ENCODE results near the gene FLNC. TPM values are rescaled to one million over a fixed set of nuclear protein-coding genes. Genes with fewer than 3 reads are reported as not detected.

Gene FLNC
- total RNA-seq, 1 experiment from 2014 or later = 128 TPM

DNA sequence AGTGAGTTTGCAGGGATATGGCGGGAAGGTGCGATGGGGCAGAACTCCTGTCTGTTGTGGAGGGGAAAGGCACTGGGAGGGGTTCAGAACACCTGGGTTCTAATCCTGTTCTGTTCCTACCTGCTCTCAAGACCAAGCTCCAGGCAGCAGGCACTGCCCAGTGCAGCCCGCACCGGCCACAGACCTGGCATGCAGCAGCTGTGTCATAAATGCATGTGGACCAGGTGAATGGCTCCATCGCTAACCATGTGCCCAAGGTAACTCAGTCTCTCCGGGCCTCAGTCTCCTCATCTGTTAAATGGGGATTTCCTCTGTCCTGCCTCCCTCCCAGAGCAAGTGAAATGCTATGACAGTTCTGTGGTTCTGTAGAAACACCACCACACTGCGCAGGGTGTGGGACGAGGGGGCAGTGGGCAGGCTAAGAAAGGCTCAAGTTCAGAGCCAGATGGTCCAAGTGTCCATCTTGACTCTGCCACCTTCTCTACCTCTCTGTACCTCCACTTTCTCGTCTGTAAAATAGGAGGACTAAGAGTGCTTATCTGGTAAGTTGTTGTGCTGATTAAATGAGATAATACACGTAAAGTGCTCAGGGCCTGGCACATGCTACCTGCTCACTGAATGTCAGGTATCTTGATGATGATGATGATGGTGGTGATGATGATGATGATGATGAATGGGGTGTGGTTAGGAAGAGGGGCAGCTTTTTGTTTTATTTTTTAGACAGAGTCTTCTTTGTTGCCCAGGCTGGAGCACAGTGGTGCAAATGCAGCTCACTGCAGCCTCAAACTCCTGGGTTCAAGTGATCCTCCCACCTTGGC is 55.4 kb downstream of the FLNC start:
- H3K9me3 Mint-ChIP-seq (ENCODE audit: unreplicated experiment) = no peaks in the 10 kb centered on the region
- no TSS peak for BruUV-seq (replicated peaks)
- H3K27ac Mint-ChIP-seq (ENCODE audit: unreplicated experiment) = no peak overlapping the region
- no peaks in the 10 kb centered on the region for H3K36me3 Mint-ChIP-seq (ENCODE audit: insufficient read depth, unreplicated experiment)
- no peak overlapping the region for H3K4me3 ChIP-seq (ENCODE audit: low read depth, low read length)
- POLR2A ChIA-PET = no interaction called here
- no peaks in the 10 kb centered on the region for H3K36me3 ChIP-seq (ENCODE audit: control insufficient read depth, insufficient read depth, low read length)
- CTCF ChIA-PET = interaction anchor here (0.5 to 3.5 kb wide), 3 partner anchors 23 to 213 kb away, joined by 3 to 12 read pairs (median 4); partner anchors contain the start of gene ATP6V1F
- no peaks in the 10 kb centered on the region for H3K9me3 ChIP-seq
- intact Hi-C loops (cut with micrococcal nuclease; ENCODE audit: unreplicated experiment) = loop anchor here (10.0 kb wide), 1 partner anchor 281 kb away; no protein-coding TSS in a partner anchor
- peaks cover 12% of the 10 kb centered on the region for H3K4me1 ChIP-seq
- no peaks in the 10 kb centered on the region for H3K27me3 ChIP-seq (replicated peaks; ENCODE audit: control insufficient read depth, insufficient read depth, low read length)
- no peak for DNase-seq
- H3K4me1 Mint-ChIP-seq (ENCODE audit: low read depth, unreplicated experiment) = no peaks in the 10 kb centered on the region
- TF ChIP-seq, protein P1, sequence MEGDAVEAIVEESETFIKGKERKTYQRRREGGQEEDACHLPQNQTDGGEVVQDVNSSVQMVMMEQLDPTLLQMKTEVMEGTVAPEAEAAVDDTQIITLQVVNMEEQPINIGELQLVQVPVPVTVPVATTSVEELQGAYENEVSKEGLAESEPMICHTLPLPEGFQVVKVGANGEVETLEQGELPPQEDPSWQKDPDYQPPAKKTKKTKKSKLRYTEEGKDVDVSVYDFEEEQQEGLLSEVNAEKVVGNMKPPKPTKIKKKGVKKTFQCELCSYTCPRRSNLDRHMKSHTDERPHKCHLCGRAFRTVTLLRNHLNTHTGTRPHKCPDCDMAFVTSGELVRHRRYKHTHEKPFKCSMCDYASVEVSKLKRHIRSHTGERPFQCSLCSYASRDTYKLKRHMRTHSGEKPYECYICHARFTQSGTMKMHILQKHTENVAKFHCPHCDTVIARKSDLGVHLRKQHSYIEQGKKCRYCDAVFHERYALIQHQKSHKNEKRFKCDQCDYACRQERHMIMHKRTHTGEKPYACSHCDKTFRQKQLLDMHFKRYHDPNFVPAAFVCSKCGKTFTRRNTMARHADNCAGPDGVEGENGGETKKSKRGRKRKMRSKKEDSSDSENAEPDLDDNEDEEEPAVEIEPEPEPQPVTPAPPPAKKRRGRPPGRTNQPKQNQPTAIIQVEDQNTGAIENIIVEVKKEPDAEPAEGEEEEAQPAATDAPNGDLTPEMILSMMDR (IDR thresholded peaks at IDR 0.05; ENCODE audit: insufficient read depth in 1 of 2, low read depth in 1 of 2, low read length in 1 of 2, severe bottlenecking in 1 of 2, unreplicated experiment in 1 of 2) = no peak
- H3K4me3 Mint-ChIP-seq (ENCODE audit: unreplicated experiment) = no peak overlapping the region
- no peaks in the 10 kb centered on the region for H3K27me3 Mint-ChIP-seq (ENCODE audit: insufficient read depth, unreplicated experiment)

- TF ChIP-seq, protein P1 (IDR thresholded peaks at IDR 0.05; ENCODE audit: insufficient read depth in 1 of 2, low read depth in 1 of 2, low read length in 1 of 2, severe bottlenecking in 1 of 2, unreplicated experiment in 1 of 2) = no peak
- POLR2A ChIA-PET = no interaction called here
Measured at GRCh38 chr7:128886391-128887168, 56.4 kb downstream of the FLNC start.

More at GRCh38 chr7:128886391-128887168, 56.4 kb downstream of the FLNC start:
- no peaks in the 10 kb centered on the region for H3K9me3 ChIP-seq
- H3K4me3 Mint-ChIP-seq (ENCODE audit: unreplicated experiment) = no peak overlapping the region
- H3K36me3 Mint-ChIP-seq (ENCODE audit: insufficient read depth, unreplicated experiment) = no peaks in the 10 kb centered on the region
- no peak overlapping the region for H3K4me3 ChIP-seq (ENCODE audit: low read depth, low read length)
- no peaks in the 10 kb centered on the region for H3K27me3 ChIP-seq (replicated peaks; ENCODE audit: control insufficient read depth, insufficient read depth, low read length)
- no peak for DNase-seq
- intact Hi-C loops (cut with micrococcal nuclease; ENCODE audit: unreplicated experiment) = loop anchor here (10.0 kb wide), 1 partner anchor 282 kb away; no protein-coding TSS in a partner anchor
- no peaks in the 10 kb centered on the region for H3K36me3 ChIP-seq (ENCODE audit: control insufficient read depth, insufficient read depth, low read length)
- no peaks in the 10 kb centered on the region for H3K9me3 Mint-ChIP-seq (ENCODE audit: unreplicated experiment)
- H3K27ac Mint-ChIP-seq (ENCODE audit: unreplicated experiment) = no peak overlapping the region
- CTCF ChIA-PET = interaction anchor here (0.5 to 0.7 kb wide), 2 partner anchors 91 to 214 kb away, joined by 3 to 4 read pairs; no protein-coding TSS in a partner anchor
- no TSS peak for BruUV-seq (replicated peaks)
- H3K4me1 ChIP-seq = peaks cover 12% of the 10 kb centered on the region
- no peaks in the 10 kb centered on the region for H3K27me3 Mint-ChIP-seq (ENCODE audit: insufficient read depth, unreplicated experiment)
- H3K4me1 Mint-ChIP-seq (ENCODE audit: low read depth, unreplicated experiment) = no peaks in the 10 kb centered on the region

All from Caco-2 (cell line).